Testis (tissue), 2 donors: ENCODE measurements around the gene GHRHR.

ENCODE experiments used
- CTCF ChIP-seq, 3 experiments: fragments of 450-650 bp in 2 of 3; fragments of 200-600 bp in 1 of 3; sonication (generic) in 1 of 3; IDR thresholded peaks; one replicate each; pipeline ENCODE4 v1.5.1; 2016 to 2019; ENCODE audit warnings: antibody characterized with exemption in 3 of 3, mild to moderate bottlenecking in 2 of 3, moderate library complexity in 1 of 3
- POLR2A ChIP-seq: fragments of 450-650 bp; IDR thresholded peaks from one replicate; pipeline ENCODE4 v1.6.1; 2017; ENCODE audit warnings: antibody characterized with exemption, mild to moderate bottlenecking, moderate library complexity

GRCh38 chr7:30965372-30965771 is 1.6 kb downstream of the GHRHR start:
- TF ChIP-seq CTCF (IDR thresholded peaks at IDR 0.05) (no peak), POLR2A (no peak)
